ENCODE data around the gene SCN3A. TPM values are rescaled to one million over a fixed set of nuclear protein-coding genes. Genes with fewer than 3 reads are reported as not detected.

SCN3A gene
- 0.01 TPM in 2 of 5 replicates, not detected in the others for total RNA-seq (2022; extraction: Qiagen RNA extraction)

DNA sequence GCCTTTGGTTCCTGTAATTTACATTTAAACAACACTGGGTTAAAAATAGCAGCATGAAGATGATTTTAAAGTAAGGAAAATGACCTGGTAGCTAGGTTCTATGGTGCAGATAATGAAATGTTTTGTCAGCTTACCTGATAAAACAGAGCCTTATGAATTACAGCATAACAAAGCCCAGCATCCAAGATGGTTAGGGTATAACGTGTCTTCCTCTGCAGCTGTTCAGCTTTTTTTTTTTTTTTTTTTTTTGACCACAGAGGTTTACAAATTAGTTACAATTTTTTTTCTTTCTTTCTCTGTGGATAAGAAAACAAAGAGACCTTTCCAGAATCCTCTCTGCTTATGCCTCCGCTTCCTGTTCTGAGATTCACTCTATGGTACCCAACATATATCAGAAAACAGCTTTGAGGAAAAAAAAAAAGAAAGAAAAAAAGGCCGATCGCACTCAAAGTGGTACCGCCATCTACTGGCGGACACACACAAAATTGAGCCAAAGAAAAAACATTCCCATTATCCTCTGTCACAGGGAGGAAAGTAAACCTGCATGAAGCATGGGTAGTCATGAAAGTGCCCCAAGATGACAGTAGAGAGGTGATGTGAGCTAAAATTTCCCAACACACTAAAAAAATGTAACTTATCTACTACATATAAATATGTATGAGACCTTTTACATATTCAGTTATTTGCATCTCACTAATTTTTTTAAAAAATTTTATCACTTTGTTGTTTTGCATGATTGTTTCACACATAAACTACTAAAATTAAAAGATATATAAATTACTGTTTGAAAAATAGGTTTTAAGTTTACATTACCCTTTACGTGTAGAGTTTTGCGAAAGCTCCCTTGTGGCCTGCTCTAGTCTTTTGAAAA, at the start of gene SCN3A:
SCN3A (minus strand) TSS at position 362 of the 871 bp plus-strand sequence. CDS start 27,656 bp downstream, outside the sequence.

GRCh38 chr2:165239230-165239629, 35.4 kb upstream of the SCN3A start, which contains the start of gene SCN2A:
TSS of gene SCN2A (plus strand) at chr2:165239414. CDS start at chr2:165295824, 56,410 bp downstream.

Other genes starting within 250 kb of the SCN3A start
- gene SLC38A11, start 248.5 kb downstream of the SCN3A start, total RNA-seq (2022; extraction: Qiagen RNA extraction) = not detected in 5 replicates
- 0.01 to 0.06 TPM (median 0.02 TPM) in 4 of 5 replicates, not detected in the other for gene SCN2A, start 35.4 kb upstream of the SCN3A start, total RNA-seq (2022; extraction: Qiagen RNA extraction)

All from A549 treated with CORT108297 at 1 μM for 4 hours (cell line).